HG02763 (cell line): ENCODE data around the gene C19orf73.

Source experiments
- ATAC-seq: cut with Tn5 transposase; IDR thresholded peaks from one replicate; pipeline ENCODE4 v1.9.1; 2021; ENCODE audit warnings: mild to moderate bottlenecking, moderate library complexity; ENCODE audit not compliant: unreplicated experiment

C19orf73 gene

DNA sequence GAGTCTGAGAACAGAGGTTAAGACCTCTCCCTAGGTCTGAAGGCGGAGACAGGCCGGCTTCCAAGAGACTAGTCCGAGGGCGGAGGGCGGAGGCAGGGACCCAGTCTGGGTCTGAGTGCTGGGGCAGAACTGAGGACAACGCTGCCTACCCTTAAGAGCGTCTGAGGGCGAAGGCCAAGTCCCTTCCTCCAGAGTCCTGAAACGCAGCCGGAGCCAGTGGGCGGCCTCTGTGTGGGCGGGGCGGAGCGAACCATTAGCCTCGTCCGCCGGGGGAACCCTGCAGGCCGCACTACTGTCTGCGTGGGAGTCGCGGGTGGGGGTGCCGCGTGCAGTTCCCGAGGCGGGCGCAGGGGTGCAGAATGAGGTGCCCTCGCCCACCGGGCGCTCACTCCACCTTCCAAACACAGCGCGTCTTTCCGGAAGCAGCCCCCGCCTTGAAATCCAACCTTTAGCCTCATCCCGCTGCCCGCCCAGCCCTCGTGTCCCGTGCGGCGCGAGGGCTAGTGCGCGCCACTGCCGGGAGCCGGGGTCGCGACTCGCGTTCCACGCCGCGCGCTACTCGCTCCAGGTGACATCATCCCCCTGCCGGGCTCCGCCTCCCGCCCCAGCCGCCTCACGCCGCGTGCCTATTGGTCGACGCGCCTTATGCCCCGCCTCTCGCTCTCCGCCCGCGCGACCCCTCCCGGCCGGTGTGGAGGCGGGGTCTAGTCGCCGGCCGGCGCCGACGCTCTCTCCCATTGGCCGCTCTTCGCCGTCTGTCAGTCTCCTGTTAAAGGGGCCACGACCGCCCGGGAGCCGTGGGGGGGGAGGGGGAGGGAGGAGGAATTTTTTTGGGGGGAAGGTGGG is at the start of gene C19orf73:
Gene C19orf73, minus strand, starts transcription at position 579 of the 846 bp plus-strand sequence. Its CDS starts 121 bp downstream, at position 458.
- ATAC-seq = peak; percentile 80

- no peak for ATAC-seq
These were observed 49.5 kb upstream of the C19orf73 start for GRCh38 chr19:49168421-49168820.

DNA sequence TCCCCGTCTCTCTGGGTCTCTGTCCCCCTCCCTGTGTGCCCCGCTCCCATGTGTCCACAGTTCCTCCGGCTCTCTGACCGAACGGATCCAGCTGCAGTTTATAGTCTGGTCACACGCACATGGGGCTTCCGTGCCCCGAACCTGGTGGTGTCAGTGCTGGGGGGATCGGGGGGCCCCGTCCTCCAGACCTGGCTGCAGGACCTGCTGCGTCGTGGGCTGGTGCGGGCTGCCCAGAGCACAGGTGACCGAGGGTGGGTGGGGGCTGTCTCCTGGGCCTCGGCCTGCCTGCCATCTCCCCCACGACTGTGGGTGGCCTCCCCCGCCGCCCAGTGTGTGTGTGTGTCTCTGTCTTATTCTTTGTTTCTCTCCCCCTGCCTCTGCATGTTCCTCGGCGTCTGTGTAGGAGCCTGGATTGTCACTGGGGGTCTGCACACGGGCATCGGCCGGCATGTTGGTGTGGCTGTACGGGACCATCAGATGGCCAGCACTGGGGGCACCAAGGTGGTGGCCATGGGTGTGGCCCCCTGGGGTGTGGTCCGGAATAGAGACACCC is 49.0 kb upstream of the C19orf73 start:
- ATAC-seq = no peak

- no peak for ATAC-seq
These were observed 46.9 kb upstream of the C19orf73 start for GRCh38 chr19:49165865-49166301.

- ATAC-seq = no peak
These were observed 46.3 kb upstream of the C19orf73 start for GRCh38 chr19:49165111-49165750.

GRCh38 chr19:49161987-49162386 is 43.0 kb upstream of the C19orf73 start:
- ATAC-seq = no peak

DNA sequence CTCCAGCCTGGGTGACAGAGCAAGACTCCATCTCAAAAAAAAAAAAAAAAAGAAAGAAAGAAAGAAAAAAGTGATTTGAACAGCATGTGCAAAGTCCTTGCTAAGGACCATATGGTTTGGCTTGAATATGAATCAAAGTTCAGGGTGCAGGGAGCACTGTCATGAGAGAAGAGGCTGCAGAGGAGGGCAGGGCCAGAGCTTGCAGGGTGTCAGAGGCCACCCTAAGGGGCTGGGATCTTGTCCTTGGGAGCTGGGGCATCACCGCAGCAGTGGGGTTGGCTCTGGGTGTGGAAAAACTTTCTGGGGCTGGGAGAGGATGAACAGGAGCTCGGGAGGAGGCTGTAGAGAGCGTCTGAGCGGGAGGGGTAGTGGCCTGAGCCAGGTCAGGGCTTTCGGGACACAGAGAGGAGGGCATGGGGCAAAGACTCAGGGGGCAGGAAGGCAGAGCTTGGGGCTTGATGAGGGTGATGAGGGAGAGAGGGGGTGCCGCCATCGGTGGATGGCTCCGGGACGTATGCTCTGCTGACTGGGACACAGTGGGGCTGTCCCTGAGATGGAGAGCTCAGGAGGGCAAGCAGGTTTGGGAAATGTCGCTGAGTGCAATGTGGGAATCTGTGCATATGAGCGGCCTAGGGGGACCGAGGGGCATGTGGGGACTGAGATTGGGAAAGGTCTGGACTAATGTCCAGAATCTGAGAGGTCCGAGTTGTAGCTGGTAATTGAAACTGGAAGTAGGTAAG is 41.7 kb upstream of the C19orf73 start:
- ATAC-seq = no peak

DNA sequence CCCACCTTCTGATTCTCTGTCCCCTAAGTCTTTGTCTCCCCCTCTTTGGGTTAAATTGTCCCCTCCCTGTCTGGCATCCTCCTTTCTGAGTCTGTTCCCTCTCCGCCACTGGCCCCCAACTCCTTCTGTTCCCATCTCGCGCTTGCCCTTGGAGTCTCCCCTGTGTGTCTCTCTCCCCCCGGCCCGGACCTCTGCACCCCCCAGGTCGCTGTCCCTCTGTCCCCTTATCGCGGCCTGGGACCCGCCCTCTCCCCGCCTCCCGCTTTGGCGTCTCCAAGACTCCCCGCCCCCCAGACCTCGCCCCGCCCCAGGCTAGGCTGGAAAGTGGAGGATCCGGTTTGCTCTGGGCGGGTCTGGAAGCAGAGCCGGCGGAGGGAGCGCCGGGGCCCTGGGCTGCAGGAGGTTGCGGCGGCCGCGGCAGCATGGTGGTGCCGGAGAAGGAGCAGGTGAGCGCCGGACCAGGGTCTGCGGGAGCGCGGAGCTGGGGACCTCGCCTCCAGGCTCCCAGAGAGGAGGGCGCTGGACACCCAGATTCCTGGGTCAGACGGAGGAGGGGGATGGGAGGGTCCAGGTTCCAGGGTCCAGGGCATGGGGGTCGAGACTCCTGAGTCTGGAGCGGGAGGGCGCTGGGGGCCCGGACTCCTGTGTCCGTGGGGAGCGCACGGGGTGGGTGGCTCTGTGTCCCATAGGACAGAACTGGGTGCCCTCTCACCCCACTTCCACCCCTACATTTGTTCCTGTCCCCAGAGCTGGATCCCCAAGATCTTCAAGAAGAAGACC is 38.7 kb upstream of the C19orf73 start, which contains the start of gene TRPM4:
Gene TRPM4, plus strand, starts transcription at position 348 of the 780 bp plus-strand sequence. Its CDS starts 75 bp downstream, at position 423.
- no peak for ATAC-seq

GRCh38 chr19:49155820-49156346 is 36.9 kb upstream of the C19orf73 start:
- ATAC-seq = no peak

DNA sequence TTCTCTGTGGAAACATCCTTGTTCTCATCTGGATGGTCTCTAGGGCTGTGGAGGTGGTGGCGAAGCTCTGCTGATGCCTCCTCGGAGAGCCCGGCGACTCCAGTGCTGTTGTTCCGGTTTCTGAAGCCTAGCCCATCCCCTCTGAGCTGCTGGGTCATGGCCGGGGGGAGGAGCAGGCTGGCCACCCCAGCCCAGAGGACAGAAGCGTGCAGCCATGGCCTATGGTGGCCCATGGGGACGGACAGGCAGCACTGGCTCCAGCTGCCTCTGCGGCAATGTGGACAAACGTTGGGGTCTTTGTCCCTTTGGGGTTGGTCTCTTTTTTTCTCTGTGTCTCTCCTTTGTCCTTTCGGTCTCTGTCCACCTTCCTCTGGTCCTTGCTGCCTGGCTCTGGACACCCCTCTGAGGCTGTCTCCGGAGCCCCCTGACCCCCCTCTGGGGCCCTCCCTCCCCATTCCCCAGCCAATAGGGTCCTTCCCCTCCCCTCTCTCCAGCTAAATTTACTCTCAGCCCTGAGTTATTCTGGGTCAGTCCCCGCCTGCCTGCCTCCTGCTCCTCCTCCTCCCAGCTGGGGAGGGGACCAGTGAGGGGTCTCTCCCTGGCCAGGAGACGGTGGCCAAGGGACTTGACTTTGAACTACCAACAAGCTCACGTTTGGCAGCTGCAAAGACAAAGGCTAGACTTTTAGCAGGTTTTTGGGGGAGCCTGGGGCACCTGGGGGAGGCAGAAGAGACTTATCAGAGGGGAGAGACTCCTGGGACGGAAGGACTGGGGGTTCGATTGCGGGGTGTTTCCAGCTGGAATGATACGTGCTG is 36.3 kb upstream of the C19orf73 start, which contains the start of gene HRC:
Gene HRC, minus strand, starts transcription at position 392 of the 815 bp plus-strand sequence. Its CDS starts 159 bp downstream, at position 233.
- no peak for ATAC-seq

GRCh38 chr19:49154279-49154678 is 35.3 kb upstream of the C19orf73 start:
- no peak for ATAC-seq

- no peak for ATAC-seq
These were observed 34.3 kb upstream of the C19orf73 start for GRCh38 chr19:49153167-49153809.

DNA sequence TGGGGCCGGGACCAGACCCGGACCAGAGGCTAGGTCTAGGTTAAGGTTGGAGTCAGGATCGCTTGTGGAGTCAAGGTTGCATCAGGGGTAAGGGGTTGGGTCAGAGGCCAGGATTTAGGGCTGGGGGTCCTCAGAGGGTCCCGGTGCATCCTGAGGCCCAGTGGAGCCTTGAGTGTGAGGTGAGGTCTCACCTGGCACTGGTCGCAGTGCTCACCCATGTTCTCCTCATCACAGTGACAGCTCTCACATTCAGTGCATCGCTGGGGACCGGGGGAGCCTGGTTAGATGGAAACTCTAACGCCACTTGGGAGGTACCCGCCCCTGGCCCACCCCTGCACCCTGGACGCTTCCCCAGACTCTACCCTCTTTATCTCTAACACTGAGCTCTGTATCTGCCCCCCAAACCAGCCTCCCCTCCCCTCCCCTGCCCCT is 33.2 kb upstream of the C19orf73 start:
- ATAC-seq = no peak

DNA sequence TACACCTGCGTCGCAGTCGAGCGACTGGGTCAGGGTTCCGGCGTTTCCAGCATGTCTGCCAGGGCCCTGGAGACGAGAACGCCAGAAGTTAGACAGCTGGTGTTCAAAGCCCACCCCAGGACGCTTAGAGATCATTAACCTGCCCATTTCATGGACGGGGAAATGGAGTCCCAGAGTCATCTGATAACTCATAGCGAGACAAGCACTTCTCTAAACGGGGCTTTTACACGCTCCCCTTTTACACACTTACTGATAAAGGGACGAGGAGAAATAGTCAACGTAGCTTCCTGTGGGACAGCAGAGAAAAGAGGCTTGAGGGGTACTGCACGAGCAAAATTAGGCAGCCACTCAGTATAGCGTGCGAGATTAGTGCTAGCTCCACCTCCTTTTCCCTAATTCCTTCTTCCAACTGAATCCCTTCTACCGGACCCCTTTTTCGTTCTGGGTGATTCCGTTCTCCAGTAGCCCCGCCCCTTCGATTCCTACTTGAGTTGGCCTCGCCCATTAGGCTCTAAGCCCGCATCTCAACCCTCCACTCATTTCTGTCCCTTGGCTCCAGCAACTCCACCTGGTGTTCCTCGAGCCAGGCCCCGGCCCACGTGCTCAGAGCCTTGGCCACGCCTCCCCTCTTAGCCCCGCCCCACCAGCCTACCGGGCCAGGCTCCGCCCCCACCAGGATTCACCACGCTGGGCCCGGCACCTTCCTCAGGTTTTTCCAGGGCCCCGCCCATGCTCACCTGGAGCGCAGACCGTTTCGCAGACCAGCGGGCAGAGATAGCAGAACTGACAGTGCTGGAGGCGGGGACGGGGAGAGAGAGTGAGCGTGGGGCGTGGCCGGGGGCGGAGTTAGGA is 32.5 kb upstream of the C19orf73 start:
- no peak for ATAC-seq

DNA sequence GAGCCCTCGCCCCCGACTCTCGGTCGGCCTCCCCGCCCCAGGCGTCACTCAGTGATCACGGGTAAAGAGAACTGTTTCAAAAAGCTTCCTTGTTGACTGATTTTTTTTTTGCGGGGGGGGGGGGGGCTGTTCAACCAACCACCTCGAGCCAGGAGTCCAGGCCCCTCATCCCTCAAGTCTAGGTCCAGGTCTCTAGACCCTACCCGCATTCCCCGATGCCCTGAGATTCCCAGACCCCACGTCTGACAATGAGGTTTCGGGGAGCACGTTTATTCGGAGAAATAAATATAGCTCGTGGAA is 32.0 kb upstream of the C19orf73 start:
- ATAC-seq = no peak

DNA sequence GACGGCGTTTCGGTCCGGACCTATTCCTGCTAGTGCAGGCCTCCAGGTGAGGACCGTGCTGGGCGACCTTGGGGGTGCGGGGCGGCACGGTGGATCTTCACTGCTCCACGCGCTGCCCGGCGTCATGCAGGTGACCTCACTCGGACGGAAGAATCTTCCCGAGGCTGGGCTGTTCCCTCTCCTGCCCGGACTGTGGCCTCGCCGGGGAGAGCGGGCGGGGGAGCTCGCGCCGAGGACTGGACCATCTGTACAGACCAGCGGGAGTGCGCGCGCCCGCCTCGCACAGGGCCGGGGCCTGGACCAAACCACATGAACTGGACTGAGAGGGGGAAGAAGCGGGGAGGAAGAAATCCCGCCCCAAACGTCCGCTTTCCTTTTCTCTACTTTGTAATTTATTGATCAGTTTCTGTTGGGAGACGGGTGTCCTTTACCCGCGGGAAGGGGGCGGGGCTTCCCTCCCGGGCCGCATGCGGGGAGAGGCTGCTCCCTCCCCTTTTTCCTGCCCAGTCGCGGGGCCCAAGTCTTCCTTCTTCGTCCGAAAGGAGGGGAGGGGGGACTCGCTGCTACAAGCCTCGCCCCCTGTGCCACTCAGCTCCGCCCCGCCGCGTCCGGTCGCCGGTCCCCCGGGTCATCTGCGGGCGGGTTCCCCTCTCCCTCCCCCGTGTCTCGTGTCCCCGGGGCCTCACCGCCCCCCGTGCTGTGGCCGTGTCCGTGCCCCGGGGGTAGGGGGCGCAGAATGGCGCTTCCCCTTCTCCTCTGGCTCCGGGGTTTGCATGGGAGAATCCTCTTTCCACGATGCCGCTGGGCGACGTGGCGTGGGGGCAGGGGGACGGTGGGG is 31.4 kb upstream of the C19orf73 start:
- no peak for ATAC-seq

GRCh38 chr19:49149652-49150105 is 30.7 kb upstream of the C19orf73 start:
- ATAC-seq = no peak
